ENCODE measurements around the gene LRRC37A3.
"Not testable (repeated sequence)": the region's sequence is repeated elsewhere in the genome, so short reads cannot be mapped to it uniquely, and the experiment has no call there.

Gene LRRC37A3

GRCh38 chr17:64808178-64808977, 110.9 kb downstream of the LRRC37A3 start:
- H3K4me3 ChIP-seq (ENCODE audit: low read depth, low read length); DNase-seq (ENCODE audit: low read depth); in situ Hi-C loops (cut with HindIII; ENCODE audit: low sequenced_read_pairs): not testable (repeated sequence)

Measured in astrocyte of the cerebellum (primary cell).